Measurements from ENCODE around the gene BAMBI. TPM values are rescaled to one million over a fixed set of nuclear protein-coding genes. Genes with fewer than 3 reads are reported as not detected.

Gene BAMBI
- total RNA-seq, 1 donor from 2014 or later = 50.6 TPM

GRCh38 chr10:28711041-28711440 lies 33.7 kb downstream of the BAMBI start:
- DNase-seq (ENCODE audit: low read depth) = no peak
- H3K27me3 Mint-ChIP-seq (ENCODE audit: low read depth, unreplicated experiment) = peaks cover 5% of the 10 kb centered on the region

DNA sequence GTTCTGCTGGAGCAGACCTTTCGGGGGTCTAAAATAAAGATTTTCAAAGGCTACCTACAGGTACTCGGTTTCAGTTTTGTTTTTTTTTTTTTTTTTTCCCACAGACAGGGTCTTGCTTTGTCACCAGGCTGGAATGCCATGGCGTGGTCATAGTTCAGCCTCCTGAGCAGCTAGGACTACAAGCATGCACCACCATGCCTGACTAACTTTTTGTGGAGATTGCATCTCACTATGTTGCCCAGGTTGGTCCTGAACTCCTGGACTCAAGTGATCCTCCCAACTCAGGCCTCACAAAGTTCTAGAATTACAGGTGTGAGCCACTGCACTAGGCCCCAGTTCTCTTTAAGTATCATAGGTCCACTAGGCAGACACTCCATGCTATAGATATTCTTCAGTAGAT lies 34.5 kb downstream of the BAMBI start:
- Mint-ChIP-seq H3K4me3 (ENCODE audit: unreplicated experiment) (no peak overlapping the region), H3K9me3 (ENCODE audit: unreplicated experiment) (no peaks in the 10 kb centered on the region), H3K36me3 (ENCODE audit: low read depth, unreplicated experiment) (peaks cover 1% of the 10 kb centered on the region), H3K27ac (ENCODE audit: unreplicated experiment) (no peak overlapping the region), H3K4me1 (ENCODE audit: low read depth, unreplicated experiment) (no peaks in the 10 kb centered on the region), H3K27me3 (ENCODE audit: low read depth, unreplicated experiment) (peaks cover 3% of the 10 kb centered on the region)
- DNase-seq (ENCODE audit: low read depth) (no peak), FAIRE-seq (no peak)
- no peaks in the 10 kb centered on the region for H3K9me3 ChIP-seq (ENCODE audit: insufficient read depth, low read depth, low read length)
- no peak overlapping the region for H3K9ac ChIP-seq (ENCODE audit: low read length)
- no peaks in the 10 kb centered on the region for H3K27me3 ChIP-seq (ENCODE audit: insufficient read depth, low read length)
- no peak overlapping the region for H3K27ac ChIP-seq (ENCODE audit: low read depth, low read length)
- no peak overlapping the region for H2AFZ ChIP-seq (ENCODE audit: low read depth, low read length)
- no peak overlapping the region for H3K4me3 ChIP-seq (ENCODE audit: insufficient read depth, low read depth, low read length)
- H3K4me2 ChIP-seq (ENCODE audit: low read length) = no peak overlapping the region
- no peaks in the 10 kb centered on the region for H3K36me3 ChIP-seq (ENCODE audit: insufficient read depth, low read length)
- H3K79me2 ChIP-seq (ENCODE audit: insufficient read depth, low read length) = no peaks in the 10 kb centered on the region
- H3K4me1 ChIP-seq (ENCODE audit: insufficient read depth, low read length) = no peaks in the 10 kb centered on the region
- TF ChIP-seq EZH2 (IDR thresholded peaks at IDR 0.05; ENCODE audit: insufficient read depth, low read length) = no peak
- no peak for TF ChIP-seq CTCF (IDR thresholded peaks at IDR 0.05; ENCODE audit: insufficient read depth, low read depth, low read length)
- no peaks in the 10 kb centered on the region for H4K20me1 ChIP-seq (ENCODE audit: insufficient read depth, low read length)

More at GRCh38 chr10:28711041-28711440, 33.7 kb downstream of the BAMBI start:
- Histone ChIP-seq H3K36me3 (ENCODE audit: insufficient read depth, low read length) (no peaks in the 10 kb centered on the region), H3K79me2 (ENCODE audit: insufficient read depth, low read length) (no peaks in the 10 kb centered on the region), H2AFZ (ENCODE audit: low read depth, low read length) (no peak overlapping the region), H4K20me1 (ENCODE audit: insufficient read depth, low read length) (no peaks in the 10 kb centered on the region), H3K27ac (ENCODE audit: low read depth, low read length) (no peak overlapping the region), H3K9me3 (ENCODE audit: insufficient read depth, low read depth, low read length) (no peaks in the 10 kb centered on the region), H3K4me3 (ENCODE audit: insufficient read depth, low read depth, low read length) (no peak overlapping the region), H3K27me3 (ENCODE audit: insufficient read depth, low read length) (no peaks in the 10 kb centered on the region), H3K4me2 (ENCODE audit: low read length) (no peak overlapping the region), H3K4me1 (ENCODE audit: insufficient read depth, low read length) (no peaks in the 10 kb centered on the region), H3K9ac (ENCODE audit: low read length) (no peak overlapping the region)
- no peak overlapping the region for H3K27ac Mint-ChIP-seq (ENCODE audit: unreplicated experiment)
- H3K9me3 Mint-ChIP-seq (ENCODE audit: unreplicated experiment) = no peaks in the 10 kb centered on the region
- no peak for FAIRE-seq
- no peak for TF ChIP-seq EZH2 (IDR thresholded peaks at IDR 0.05; ENCODE audit: insufficient read depth, low read length)
- TF ChIP-seq CTCF (IDR thresholded peaks at IDR 0.05; ENCODE audit: insufficient read depth, low read depth, low read length) = no peak
- H3K36me3 Mint-ChIP-seq (ENCODE audit: low read depth, unreplicated experiment) = peaks cover 1% of the 10 kb centered on the region
- H3K4me1 Mint-ChIP-seq (ENCODE audit: low read depth, unreplicated experiment) = no peaks in the 10 kb centered on the region
- no peak overlapping the region for H3K4me3 Mint-ChIP-seq (ENCODE audit: unreplicated experiment)

DNA sequence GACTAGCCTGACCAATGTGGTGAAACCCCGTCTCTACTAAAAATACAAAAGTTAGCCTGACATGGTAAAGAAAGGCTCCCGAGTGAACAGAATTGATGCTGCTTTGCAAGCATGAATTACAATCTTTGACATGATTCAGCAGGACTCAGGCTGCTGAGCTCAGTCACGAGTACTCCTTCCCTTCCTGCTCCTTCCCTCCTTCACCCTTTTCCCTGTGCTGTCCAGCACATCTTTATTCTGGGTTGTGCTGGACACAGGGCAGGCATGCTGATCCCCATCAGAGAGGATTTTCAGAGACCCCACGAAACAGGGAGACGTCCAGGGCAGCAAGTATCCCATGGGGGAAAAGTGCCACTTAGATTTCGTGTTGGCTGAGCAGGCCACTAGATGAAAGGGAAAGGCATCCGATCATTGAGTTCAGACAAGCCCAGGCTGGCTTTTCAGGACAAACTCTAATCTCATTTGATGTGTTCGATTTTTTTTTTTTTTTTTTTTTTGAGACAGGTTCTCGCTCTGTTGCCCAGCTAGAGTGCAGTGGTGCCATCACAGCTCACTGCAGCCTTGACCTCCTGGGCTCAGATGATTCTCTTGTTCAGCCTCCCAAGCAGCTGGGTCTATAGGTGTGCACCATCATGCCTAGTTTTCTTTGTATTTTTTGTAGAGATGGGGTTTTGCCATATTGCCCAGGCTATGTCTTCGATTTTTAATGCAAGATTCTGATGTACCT lies 36.5 kb downstream of the BAMBI start:
- Histone ChIP-seq H3K36me3 (ENCODE audit: insufficient read depth, low read length) (no peaks in the 10 kb centered on the region), H3K4me1 (ENCODE audit: insufficient read depth, low read length) (no peaks in the 10 kb centered on the region), H3K4me3 (ENCODE audit: insufficient read depth, low read depth, low read length) (no peak overlapping the region), H3K4me2 (ENCODE audit: low read length) (no peak overlapping the region), H3K27me3 (ENCODE audit: insufficient read depth, low read length) (no peaks in the 10 kb centered on the region), H4K20me1 (ENCODE audit: insufficient read depth, low read length) (no peaks in the 10 kb centered on the region), H3K9me3 (ENCODE audit: insufficient read depth, low read depth, low read length) (no peaks in the 10 kb centered on the region), H3K27ac (ENCODE audit: low read depth, low read length) (no peak overlapping the region), H2AFZ (ENCODE audit: low read depth, low read length) (no peak overlapping the region), H3K79me2 (ENCODE audit: insufficient read depth, low read length) (no peaks in the 10 kb centered on the region), H3K9ac (ENCODE audit: low read length) (no peak overlapping the region)
- Mint-ChIP-seq H3K9me3 (ENCODE audit: unreplicated experiment) (peaks cover 3% of the 10 kb centered on the region), H3K27ac (ENCODE audit: unreplicated experiment) (no peak overlapping the region), H3K36me3 (ENCODE audit: low read depth, unreplicated experiment) (peaks cover 4% of the 10 kb centered on the region), H3K4me1 (ENCODE audit: low read depth, unreplicated experiment) (no peaks in the 10 kb centered on the region), H3K4me3 (ENCODE audit: unreplicated experiment) (no peak overlapping the region), H3K27me3 (ENCODE audit: low read depth, unreplicated experiment) (peaks cover 3% of the 10 kb centered on the region)
- no peak for DNase-seq (ENCODE audit: low read depth)
- no peak for FAIRE-seq
- TF ChIP-seq EZH2 (IDR thresholded peaks at IDR 0.05; ENCODE audit: insufficient read depth, low read length) = no peak
- no peak for TF ChIP-seq CTCF (IDR thresholded peaks at IDR 0.05; ENCODE audit: insufficient read depth, low read depth, low read length)

Data from astrocyte (in vitro differentiated cells and primary cell).